Measurements from ENCODE around the gene SAMD3.
"Not testable (repeated sequence)": the region's sequence is repeated elsewhere in the genome, so short reads cannot be mapped to it uniquely, and the experiment has no call there.

Gene SAMD3

DNA sequence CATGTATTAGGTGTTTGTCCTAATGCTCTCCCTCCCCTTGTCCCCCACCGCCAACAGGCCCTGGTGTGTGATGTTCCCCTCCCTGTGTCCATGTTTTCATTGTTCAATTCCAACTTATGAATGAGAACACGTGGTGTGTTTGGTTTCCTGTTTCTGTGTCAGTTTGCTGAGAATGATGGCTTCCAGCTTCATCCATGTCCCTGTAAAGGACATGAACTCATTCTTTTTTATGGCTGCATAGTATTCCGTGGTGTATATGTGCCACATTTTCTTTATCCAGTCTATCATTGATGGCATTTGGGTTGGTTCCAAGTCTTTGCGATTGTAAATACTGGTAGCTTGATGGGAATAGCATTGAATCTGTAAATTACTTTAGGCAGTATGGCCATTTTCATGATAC, 52.6 kb downstream of the SAMD3 start:
- DNase-seq: not testable (repeated sequence)

DNA sequence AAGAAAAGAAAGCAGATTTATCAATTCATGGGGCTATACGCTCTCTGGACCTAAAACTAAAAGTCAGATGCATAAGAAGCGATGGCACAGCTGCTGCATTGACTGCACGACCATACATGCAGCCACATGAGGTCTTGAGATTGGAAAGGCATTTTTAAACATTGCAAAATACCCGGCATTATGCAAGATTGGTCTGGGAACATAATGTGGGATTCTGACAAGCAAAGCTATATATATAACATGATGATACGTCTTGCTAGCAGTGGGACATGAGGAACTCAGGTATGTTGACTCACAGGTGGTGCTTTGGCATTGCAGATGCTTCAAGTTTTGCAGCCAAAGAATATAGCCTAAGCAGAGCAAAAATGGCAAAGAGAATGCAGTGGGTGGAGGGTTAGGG, 55.1 kb downstream of the SAMD3 start:
- DNase-seq: no peak

DNA sequence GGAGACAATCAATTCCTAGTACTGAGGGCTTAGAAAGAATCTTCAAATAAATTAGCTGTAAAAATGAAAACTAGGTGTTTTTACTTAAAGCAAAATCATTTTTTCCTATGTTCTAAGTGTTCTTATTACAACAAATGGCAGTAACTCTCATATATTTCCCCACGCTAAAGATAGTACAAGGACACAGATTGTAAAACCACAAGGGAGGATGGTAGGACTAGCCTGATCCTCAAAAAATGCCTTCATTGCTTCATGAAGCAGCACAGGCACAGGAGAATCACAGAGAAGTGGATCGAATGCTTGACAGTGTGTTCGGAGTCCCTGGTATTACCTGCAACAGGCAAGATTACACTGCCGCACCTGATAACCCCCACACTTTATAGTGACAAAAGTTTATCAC, 58.5 kb downstream of the SAMD3 start:
- DNase-seq: no peak

DNA sequence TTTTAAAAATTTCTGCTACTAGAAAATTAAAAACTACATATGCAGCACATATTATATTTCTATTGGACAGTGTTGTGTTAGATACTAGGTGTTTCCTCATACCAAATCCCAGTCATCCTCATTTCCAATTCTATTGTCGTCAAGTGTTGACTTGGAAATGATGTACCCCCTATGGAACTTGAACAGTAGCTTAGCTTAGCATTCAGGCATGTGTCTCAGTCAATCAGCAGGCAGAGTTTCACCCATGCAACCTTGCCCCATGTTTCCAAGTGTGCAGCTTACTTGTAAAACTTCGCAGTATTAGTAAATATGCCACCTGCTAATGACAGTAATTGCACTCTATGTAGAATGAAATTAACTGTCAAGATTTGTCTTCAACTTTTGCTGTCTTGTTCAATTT, 59.5 kb downstream of the SAMD3 start:
- no peak for DNase-seq

DNA sequence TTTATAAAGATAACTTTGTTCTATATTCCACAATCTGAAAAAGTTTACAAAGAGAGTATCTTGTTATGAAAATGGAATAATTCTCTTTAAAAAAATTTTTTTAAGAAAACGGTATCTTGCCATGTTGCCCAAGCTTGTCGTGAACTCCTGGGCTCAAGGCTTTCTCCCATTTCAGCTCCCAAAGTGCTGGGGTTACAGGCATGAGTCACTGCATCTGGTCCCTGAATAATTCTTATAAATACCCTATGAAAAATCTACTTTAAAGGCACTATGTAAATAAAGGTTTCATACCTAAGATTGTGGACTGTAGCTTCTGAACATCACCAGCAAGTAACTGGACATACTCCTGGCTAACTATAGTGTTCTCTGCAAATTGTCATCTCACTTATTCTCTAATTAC, 60.3 kb downstream of the SAMD3 start:
- no peak for DNase-seq

DNA sequence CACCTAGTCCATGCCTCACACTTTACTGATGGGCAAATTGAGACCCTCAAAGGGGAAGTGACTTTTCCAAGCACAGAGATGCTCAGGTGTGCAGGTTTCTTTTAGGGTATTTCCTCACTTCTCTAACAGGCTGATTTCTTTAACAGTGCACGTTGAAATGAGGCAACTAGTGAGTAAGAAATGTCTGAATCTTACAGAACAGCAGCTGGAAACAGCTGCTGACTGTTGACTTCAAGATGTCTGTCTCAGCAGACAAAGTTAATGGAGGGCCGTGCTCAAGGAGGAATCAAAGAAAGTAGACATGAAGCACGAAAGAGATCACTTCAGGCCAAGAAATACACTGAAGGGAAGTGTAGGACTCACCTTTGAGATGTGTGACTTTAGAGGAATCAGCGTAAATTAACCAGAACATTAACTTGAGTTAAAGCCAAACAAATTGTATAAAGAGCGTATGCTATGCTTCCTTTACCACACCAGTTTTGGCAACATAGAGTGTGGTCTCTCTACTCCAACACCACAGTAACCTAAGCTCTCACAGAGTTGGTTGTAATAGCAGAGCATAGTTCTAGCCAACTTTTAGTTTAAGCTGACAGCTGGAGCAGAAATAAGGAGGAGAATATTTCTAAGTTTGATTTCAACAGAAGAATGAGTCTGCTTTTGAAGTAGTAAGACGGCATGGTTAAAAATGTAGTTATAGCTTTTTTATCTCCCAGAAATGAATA, 60.9 kb downstream of the SAMD3 start:
- no peak for DNase-seq

DNA sequence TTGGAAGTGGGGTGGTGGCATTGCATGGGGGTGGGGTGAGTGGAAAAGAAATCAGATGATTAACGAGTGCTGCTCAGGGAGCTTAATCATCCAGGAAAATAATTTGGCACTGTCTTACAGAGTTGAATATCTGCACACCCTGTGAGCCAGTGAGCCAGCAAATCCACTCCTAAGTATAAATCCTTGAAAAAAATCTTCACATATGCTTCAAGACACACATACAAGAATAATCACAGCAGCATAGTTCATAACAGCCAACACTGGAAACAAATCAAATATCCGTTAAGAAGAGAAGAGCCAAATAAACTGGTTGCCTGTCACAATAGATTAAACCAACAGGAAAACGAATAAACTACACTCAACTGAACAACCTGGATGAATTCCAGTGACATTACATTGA, 62.8 kb downstream of the SAMD3 start:
- no peak for DNase-seq

DNA sequence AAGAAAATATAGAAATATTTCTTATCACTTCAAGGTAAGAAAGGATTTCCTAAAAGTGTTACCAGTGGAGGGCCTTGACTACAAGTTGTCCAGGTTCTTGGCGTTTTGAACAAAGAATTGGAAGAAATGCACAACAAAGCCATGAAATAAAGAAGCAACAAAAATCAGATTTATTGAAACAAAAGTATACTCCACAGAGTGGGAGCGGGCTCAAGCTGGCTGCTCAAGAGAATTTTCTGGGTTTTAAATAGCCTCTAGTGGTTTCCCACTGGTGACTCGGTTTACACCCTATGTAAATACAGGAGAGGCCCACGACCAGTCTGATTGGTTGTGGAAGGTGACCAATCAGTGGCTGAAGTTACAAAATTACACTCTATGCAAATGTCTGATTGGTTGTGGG, 64.2 kb downstream of the SAMD3 start:
- DNase-seq: no peak

DNA sequence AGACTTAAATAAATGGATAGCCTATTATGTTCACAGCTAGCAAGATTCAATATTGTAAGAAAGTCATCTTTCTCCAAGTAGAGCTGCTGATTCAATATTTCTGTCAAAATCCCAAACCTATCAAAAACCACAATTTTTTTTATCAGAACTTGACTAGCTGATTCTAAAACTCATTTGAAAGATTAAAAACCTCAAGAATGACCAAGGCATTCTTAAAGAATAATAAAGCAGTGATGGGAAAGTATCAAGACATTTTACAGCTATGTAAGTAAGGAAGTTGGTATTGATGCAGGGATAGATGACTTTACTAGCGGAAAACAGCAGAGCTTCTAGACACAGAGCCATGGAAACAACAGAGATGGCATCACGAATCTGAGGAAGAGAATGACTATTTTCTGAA, 64.7 kb downstream of the SAMD3 start:
- no peak for DNase-seq

DNA sequence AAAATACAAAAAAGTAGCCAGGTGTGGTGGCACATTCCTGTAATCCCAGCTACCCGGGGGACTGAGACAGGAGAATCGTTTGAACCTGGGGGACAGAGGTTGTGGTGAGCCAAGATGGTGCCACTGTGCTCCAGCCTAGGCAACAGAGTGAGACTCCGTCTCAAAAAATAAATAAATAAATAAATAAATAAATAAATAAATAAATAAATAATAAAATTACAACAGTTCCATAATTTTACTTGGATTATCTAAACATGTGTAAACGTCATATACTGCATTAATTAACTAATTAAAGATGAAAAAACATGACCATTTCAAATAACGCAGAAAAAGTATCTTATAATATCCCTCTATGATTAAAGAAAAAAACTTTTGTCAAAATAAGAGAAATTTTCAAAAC, 65.8 kb downstream of the SAMD3 start:
- DNase-seq: no peak

DNA sequence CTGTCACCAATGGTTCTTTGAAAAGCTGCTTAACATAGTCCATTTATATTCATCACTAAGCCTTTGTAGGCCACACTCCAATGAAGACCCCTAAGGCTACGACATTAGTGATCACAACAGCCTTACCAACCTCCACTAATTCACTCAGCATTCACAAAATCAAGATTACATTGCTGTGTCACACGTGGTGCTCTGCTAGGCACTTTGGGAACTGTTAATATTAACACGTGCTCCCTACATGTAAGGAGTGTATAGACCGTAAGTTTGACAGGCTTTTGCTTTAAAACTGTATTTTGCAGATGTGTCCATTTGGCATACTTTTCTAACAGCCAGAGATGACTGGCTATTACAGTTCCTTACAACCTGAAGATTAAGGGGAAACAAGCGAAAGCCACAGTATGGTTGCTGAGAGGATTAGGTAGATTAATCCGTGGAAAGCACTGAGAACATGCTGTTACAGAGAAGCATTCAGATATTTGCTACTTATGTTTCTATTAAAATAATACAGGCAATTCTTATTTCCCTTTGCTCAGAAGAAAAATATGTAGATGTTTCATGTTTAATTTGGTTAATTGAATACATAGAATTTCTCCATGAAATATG, 69.7 kb downstream of the SAMD3 start:
- no peak for DNase-seq

DNA sequence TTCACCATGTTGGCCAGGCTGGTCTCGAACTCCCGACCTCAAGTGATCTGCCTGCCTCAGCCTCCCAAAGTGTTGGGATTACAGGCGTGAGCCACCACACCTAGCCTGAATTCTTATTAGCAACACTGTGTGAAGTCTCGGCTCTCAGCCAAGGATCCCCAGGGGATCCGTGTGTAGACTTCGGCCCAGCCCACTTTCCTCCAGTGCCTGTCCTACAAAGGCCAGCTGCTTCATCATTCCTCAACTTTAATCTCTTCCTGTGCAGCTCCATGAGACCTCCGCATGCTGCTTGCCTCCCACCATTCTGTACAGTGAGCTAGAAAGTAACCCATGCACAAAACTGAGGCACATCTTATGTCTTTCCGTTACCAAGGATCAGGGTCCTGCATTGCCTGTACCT, 71.8 kb downstream of the SAMD3 start:
- no peak for DNase-seq

DNA sequence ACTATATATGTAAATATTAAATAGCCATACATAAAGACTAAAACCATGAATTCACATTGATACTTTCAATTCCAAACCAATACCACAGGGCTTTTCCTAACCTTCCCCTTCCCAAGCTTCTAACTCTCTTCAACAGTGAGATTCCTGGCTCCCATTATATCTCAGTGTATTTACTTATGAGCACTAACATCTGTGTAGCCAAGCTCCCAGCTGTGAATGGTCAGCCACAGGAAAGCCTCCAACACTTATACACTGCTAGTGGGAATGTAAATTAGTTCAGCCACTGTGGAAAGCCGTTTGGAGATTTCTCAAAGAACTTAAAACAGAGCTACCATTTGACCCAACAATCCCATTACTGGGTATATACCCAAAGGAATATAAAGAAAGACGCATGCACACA, 73.7 kb downstream of the SAMD3 start:
- DNase-seq: not testable (repeated sequence)

DNA sequence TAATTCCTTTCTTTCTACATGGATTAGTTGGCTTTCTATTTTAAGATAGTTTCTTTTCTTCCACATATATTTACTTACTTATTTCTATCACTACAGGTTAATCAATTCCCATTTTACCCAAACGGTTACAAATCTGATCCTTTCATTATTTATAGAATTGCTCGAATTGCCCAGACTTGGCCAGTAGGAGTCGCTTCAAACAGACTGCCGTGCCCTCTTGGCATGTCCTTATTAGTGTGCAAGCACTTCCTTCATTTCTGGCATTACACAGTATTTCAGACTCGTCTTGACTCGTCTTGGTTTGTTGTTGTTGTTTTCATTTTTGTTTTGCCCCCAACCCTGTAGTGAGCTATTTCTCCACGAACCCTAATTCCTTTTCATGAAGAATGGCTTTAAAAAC, 74.6 kb downstream of the SAMD3 start:
- DNase-seq: no peak

DNA sequence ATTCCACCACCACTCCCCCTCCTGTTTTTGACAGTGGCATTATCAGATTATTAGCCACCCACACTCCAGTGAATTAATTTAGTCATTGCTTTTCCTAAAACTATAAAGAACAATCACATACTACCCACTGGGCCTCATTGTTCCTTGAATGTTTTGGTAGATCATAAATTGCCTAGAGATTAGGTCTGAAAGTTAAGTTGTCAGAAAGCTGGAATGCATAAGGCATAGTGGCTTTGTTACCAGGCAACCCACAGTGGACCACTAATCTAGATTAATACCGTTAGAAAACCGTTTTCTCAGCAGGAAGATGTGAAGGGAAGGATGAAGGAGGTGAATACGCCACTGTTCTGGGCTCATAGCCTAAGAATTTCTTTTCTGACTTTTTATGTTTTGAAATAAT, 75.6 kb downstream of the SAMD3 start:
- DNase-seq: no peak

DNA sequence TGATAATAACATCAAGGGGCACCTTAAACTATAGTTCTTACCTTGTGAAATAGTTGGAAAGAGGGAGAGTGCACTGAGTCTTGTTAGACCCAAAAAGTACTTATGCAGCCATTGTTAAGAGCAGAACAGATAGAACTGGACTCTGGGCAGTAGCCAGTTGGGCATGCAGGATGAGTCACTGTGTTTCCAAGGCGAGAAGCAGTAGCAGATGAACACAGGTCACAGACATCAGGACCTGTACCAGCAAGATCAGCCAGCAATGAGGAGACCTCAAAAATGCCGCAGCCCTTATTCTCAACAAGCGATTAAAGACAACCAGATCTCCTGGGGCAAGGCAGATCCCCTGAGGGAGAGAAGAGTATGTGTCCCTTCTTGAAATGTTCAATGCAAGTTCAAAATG, 79.0 kb downstream of the SAMD3 start:
- no peak for DNase-seq

DNA sequence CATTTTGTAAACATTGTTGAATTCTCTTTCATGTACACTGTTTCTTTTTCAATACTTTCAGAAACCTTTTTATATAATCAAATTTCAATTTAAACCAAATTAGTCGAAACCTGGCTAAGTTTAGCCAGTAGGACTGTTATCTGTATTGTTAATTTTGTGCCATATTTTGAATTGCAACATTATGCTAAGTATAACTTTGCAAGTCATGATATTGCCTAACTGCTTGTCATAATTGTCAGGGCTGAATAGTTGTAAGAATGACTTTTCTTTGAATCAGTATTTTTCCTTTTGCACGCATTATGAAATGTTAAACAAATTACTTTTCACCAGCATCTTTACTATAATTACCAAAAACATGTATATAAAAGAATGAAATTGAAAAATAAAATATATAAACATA, 82.7 kb downstream of the SAMD3 start:
- DNase-seq: no peak

DNA sequence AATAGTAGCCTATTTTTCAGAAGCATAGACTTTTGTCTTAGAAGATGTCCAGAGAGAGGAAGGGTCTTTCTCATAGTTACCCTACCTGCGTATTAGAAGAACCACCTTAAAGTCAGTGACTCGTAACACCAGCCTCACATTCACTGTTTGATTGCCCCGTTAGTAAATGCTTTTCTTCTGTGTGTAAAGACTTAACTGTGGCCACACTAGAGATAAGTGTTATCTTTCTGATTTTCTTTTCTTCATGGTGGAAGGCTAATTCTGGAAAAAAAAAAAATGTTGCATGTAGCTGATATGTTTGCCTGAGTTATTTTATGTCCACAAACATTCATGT, 83.9 kb downstream of the SAMD3 start:
- no peak for DNase-seq

DNA sequence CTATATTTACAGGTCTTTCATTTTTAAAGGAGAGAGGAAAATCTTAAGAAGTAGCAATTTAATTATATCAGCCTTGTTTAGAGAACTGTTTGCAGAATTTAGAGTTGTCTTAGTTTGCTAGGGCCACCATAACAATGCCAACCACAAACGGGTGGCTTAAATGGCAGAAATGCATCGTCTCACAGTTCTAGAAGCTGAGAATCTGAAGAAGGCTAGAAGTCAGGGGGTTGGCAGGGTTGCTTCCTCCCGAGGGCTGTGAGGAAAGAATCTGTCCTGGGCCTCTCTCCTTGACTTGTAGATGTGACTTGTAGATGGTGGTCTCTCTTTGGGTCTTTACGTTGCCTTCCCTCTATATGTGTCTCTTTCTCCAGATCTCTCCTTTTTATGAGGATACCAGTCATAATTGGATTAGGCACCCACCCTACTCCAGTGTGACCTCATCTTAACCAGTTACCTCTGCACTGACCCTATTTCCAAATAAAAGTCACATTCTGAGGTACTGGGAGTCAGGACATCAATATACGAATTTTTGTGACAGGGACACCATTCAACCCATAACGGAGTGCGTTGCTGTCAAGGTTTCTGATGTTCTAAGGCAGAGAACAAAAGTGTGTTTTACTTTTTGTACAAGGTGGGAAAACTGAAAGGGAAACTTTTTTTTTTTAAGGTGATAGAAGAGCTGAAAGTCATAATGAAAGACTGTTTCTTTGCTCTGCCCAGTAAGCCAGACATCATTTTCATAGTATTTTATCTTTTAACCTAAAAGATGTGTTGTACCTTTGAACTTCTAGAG, 84.4 kb downstream of the SAMD3 start:
- DNase-seq: no peak

DNA sequence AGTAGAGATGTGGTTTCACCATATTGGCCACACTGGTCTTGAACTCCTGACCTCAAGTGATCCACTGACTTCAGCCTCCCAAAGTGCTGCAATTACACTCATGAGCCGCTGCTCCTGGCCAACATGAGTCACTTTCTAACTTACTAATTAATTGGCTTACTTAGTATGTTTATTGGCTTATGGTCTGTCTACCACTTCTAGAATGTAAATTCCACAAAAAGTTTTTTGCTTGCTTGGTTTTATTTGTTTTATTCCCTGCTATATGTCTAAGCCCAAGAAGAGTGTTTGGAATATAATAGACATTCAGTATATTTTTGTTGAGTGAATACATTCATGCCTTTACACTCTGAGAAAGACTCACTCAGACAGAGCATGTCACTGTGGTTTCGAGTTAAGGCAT, 86.0 kb downstream of the SAMD3 start:
- no peak for DNase-seq

DNA sequence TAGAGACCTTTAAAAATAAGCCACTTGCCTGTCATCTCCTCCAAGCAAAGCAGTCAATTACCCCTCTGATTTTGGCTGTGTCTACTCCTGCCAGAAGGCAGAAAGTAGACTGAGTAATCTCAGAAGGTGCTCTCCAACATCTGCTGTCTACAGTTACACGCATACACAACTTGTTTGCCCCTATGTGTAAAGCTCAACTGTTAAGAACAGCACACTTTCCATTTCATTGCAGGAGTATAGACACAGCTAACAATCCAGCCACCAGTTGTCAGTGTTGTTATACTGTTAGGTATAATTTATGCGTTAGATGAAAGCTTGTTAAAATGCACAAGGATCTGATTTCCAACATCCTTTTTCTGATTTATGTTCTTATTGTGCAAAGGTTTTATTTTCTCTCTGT, 88.2 kb downstream of the SAMD3 start:
- DNase-seq: no peak

DNA sequence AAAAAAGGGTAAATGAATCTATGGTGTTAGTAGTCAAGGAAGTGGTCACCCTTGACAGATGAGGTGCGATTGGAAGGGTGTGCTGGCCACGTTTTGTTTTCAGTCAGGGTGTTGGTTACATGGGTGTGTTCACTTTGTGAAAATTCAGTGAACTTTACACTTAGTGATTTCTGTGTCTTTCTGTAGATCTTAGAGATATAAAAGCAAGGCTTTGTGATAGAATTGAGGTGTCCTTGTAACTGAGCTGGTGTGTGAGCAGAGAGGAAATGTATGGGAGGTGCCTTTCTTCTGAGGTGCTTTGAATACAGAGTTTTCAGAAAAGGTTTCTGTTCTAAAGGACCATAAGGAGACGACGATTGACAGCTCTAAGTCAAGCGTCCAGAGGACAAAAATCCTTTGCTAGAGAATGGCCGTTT, 90.5 kb downstream of the SAMD3 start:
- DNase-seq: no peak

DNA sequence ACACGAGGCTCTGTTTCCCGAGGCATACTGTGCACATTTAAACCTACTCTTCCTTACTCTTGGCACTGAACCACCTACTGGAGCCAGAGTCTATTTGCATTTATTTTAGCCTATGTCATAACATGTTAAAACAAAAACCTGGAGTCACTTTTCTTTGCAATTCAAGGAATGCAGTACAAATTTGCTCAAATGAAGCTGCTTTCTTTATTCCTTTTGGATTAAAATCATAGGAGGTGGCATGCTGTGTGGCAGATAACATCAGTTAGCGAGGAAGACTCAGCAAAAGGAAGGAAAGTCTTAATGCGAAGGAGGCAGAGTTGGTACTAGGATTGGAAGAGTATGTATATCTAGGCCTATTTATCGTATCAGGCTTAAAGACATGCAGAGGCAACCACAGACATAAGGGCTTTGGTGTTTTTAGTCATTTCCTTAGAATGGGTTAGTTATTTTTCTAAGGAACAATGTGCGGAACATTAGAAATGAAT, 92.9 kb downstream of the SAMD3 start:
- no peak for DNase-seq

DNA sequence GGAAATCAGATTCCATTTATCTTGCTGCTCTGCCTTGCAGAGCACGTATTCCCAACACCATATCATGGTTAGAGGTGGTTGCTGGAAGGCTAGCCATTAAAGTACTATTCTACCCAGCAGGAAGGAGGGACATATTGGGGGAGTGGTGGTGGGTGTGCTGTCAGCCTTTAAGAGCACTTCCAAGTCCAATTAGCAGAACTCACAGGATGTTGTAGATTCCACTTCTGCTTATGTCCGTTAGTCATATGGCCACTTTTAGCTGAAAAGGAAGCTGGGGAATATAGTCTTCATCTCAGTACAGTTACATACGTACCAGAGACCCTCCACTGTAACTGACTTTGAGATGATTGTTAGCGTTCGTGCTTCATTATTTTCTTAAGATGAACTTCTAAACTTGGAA, 94.4 kb downstream of the SAMD3 start:
- DNase-seq: no peak
